GM12892 (cell line): Measurements from ENCODE around the gene NARF.

Experiments used
- POLR2A ChIP-seq: IDR thresholded peaks from 2 replicates; pipeline ENCODE4 v1.6.1; 2011; ENCODE audit warnings: low read depth, low read length, control low read depth
- POLR2AphosphoS5 ChIP-seq: IDR thresholded peaks from 2 replicates; pipeline ENCODE4 v1.6.1; 2011; ENCODE audit warnings: low read depth, low read length, control low read depth
- TAF1 ChIP-seq: IDR thresholded peaks from 2 replicates; pipeline ENCODE4 v1.6.1; 2011; ENCODE audit warnings: low read depth, mild to moderate bottlenecking, control low read depth, low read length, borderline replicate concordance

GRCh38 chr17:82447876-82448275 is 10.7 kb upstream of the NARF start:
- no peak for TF ChIP-seq POLR2A
- no peak for TF ChIP-seq POLR2AphosphoS5
- no peak for TF ChIP-seq TAF1
